Measurements from ENCODE around the gene KCNK7. TPM values are rescaled to one million over a fixed set of nuclear protein-coding genes. Genes with fewer than 3 reads are reported as not detected.

Gene KCNK7
- total RNA-seq, 1 experiment from 2014 or later: not detected

GRCh38 chr11:65629579-65629978, 34.0 kb upstream of the KCNK7 start:
- DNase-seq (ENCODE audit: extremely low read depth, low read depth): no peak

- DNase-seq (ENCODE audit: extremely low read depth, low read depth): no peak
Measured at GRCh38 chr11:65627202-65627601, 31.6 kb upstream of the KCNK7 start.

GRCh38 chr11:65625628-65626342, 30.2 kb upstream of the KCNK7 start:
- DNase-seq (ENCODE audit: extremely low read depth, low read depth): peak; percentile 38

DNA sequence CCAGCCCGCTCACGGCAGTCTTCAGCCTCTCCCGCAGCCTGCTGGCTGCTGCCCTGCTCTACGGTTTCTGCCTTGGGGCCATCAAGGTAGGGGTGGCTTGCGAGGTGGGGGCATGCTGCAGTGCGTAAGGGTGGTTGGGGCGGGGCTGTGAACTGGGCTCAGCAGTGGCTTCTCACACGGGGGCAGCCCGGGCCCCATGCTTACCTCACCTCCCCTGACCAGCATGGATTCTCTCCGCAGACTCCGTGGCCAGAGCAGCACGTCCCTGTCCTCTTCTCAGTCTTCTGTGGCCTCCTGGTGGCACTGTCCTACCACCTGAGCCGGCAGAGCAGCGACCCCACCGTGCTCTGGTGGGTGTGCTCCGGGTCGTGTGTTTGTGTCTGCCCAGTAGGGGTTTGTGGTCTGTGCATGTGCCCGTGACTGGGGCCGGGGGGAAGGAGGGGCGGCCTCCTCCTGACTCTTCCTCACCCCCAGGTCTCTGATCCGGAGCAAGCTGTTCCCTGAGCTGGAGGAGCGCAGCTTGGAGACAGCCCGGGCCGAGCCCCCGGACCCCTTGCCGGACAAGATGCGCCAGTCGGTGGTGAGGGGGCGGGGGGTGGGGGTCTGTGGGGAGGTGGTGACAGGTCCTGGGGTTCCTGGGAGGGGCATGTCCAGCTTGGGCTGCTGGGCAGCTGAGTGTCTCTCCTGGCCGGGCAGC, 29.5 kb upstream of the KCNK7 start:
- DNase-seq (ENCODE audit: extremely low read depth, low read depth): no peak

DNA sequence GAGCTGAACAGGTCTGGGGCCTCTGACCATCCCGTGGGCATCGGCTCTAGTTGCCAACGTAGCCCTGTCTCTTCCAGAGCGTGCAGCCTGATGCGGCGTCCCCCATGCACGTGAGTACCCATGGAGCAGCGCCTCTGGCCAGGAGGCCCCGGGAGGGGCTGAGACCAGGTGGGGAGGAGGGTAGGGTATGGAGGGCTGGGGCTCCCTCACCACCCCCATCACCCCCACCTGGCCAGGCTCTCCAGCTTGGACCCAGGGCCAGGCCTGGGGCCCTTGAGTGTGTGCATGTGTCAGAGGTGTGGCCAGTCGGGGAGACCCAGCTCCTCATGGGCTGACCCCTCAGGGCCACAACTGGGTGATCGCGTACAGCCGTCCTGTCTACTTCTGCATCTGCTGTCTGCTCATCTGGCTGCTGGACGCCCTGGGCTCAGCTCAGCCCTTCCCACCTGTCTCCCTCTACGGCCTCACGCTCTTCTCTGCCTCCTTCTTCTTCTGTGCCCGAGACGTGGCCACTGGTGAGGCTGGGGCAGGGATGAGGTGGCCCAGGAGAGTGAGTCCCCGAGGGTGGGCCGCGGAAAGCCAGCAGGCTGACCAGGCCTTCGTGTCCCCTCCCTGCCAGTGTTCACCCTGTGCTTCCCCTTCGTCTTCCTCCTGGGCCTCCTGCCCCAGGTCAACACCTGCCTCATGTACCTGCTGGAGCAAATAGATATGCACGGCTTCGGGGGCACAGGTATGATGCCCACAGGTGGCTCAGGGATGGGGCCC, 28.4 kb upstream of the KCNK7 start:
- DNase-seq (ENCODE audit: extremely low read depth, low read depth): no peak

DNA sequence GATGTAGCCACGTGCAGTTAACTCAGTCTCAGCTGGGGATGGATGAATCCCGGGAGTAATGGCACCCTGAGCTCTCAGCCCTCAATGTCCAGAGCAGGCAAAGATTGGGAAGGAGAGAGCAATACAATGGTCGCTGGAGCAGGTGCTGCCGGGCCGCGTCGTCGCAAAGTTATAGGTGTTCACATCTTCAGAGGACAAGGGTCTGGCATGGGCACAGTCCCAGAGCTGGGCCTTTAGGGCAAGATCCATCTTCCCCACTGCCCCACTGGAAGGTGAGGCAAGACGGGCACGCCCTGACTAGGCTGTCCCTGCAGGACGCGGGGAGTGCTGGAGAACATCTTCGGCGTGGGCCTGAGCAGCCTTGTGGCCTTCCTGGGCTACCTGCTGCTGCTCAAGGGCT, 27.6 kb upstream of the KCNK7 start:
- no peak for DNase-seq (ENCODE audit: extremely low read depth, low read depth)

DNA sequence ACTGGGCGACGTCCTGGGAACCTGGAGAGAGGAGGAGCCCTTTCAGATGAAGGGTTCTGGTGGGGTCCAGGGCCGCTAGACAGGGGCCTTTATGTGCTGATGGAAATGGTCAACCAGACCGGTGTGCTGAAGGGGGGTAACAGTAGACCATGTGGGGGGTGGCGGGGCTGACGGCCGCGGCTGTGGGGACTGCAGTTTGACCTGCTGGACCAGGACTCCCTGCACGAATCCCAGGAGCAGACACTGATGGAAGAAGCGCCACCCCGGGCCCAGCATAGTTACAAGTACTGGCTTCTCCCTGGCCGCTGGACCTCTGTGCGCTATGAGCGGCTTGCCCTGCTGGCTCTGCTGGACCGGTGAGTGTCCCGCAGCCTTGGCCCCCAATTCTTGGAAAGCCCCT, 26.4 kb upstream of the KCNK7 start:
- no peak for DNase-seq (ENCODE audit: extremely low read depth, low read depth)

GRCh38 chr11:65621460-65621859, 25.9 kb upstream of the KCNK7 start:
- no peak for DNase-seq (ENCODE audit: extremely low read depth, low read depth)

DNA sequence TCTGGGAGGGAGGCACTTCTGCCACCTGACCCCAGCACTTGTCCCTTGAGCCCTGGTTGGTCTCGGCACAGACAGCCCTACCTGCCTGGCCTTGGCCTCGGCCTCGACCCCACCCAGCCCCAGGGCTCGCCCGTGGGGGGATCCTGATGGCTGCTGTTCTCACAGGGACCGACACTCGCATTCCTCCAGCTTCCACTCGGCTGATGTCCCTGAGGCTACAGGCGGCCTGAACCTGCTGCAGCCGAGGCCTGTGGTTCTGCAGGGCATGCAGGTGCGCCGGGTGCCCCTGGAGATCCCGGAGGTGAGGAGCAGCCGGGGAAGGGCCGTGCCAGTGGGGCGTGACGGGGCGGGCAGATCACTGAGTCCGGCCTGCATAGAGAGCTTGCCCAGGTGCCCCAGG, 25.1 kb upstream of the KCNK7 start:
- no peak for DNase-seq (ENCODE audit: extremely low read depth, low read depth)

GRCh38 chr11:65619281-65619928, 23.8 kb upstream of the KCNK7 start:
- DNase-seq (ENCODE audit: extremely low read depth, low read depth): no peak

DNA sequence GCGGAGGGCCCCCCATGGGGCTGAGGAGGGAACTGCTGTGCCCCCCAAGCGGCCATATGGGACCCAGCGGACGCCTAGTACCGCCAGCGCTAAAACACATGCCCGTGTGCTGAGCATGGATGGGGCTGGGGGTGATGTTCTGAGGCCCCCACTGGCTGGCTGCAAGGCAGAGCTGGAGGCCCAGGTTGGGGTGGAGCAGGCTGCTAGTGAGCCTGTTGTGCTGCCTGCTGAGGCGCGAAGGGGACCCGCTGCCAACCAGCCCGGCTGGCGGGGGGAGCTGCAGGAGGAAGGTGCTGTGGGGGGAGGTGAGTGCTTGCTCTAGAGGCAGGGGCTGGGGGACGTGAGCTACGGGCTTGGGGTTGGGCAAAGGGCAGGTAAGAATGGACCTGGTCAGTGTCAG, 23.2 kb upstream of the KCNK7 start:
- DNase-seq (ENCODE audit: extremely low read depth, low read depth): no peak

GRCh38 chr11:65617990-65618751, 22.6 kb upstream of the KCNK7 start:
- DNase-seq (ENCODE audit: extremely low read depth, low read depth): no peak

DNA sequence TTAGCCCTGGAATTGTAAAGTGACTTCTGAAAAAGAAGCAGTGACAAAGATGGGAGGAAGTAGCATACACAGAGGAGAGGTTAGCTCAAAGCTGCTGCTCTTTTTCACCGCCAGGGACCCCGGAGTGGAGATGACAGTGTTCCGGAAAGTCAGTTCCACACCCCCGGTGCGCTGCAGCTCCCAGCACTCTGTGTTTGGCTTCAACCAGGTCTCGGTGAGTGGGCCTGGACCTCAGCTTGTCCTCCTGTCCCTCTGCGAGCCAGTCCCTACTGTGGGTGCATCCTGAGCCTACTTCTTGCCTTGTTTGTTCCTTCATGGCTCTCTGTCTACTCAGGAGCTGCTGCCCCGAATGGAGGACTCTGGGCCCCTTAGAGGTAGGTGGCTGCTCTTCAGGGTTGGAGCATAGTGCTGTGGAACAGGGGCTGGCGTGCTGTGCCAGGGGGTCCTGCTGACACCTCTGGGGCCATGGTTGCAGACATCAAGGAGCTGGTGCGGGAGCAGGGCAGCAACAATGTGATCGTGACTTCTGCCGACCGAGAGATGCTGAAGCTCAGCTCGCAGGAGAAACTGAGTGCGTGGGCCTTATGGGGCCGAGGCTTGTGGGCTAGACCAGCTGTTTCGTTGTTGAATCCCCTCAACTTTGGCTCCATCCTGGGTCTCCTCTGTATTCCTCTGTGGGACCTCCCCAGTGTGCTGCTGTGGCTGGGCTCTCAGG, 21.7 kb upstream of the KCNK7 start:
- no peak for DNase-seq (ENCODE audit: extremely low read depth, low read depth)

GRCh38 chr11:65616575-65617001, 21.0 kb upstream of the KCNK7 start:
- DNase-seq (ENCODE audit: extremely low read depth, low read depth): no peak

GRCh38 chr11:65615950-65616574, 20.5 kb upstream of the KCNK7 start:
- no peak for DNase-seq (ENCODE audit: extremely low read depth, low read depth)

DNA sequence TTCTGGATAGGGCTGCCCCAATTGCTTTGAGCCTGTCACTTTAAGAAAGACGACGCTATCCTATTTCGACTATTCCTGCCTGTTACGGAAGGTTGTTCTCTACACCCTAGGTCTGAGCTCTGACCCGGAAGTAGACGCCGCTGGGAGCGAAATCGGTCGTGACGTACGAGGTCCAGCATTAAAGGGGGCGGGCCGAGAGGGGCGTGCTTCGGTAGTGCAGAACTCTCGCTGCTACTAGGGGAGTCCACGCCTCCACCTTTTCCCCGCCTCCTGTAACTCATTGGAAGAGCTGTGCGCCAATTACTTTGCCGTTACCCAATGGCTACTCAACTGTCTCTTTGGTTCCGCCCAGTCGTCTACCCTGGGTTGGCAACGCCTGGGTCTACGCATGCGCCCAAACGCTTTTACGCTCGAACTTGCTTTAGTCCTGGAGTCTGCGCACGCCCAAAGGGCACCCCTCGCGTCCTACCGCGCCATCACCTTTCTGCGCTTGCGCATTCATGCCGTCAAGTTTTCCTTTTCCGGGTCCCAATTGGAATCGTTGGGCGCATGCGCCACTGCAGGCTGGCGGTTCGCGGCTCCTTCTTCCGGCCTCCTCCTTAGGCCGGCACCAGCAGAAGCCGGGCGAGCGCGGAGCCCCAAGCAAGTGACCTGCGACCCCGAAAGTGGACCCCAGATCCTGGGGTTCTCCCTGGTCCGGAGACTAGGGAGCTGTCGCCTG, 19.8 kb upstream of the KCNK7 start, which contains the start of gene PCNX3:
Gene PCNX3 (plus strand): TSS at position 548 of the 721 bp plus-strand sequence. CDS start 536 bp downstream, outside the sequence.
- peak; percentile 100 for DNase-seq (ENCODE audit: extremely low read depth, low read depth)

- no peak for DNase-seq (ENCODE audit: extremely low read depth, low read depth)
Measured at GRCh38 chr11:65613091-65613928, 17.7 kb upstream of the KCNK7 start.

DNA sequence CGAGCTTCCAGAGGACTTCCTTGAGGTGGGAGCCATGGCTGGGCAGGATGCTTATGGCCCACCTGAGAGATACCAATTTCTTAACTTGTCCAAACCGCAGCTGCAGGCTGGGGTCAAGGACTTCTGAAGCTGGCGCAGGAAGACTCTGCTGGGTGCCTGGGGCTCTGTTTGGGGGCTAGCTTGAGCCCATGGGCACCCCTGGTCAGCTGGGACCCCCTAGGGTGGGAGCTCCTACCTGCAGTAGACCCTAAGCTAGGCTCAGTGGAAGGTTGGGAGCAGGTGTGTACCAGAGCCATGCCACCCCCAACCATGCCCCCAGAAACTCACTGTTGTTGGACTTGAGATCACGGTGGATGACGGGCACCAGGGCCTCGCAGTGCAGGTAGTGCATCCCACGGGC, 17.1 kb upstream of the KCNK7 start:
- DNase-seq (ENCODE audit: extremely low read depth, low read depth): no peak

All from NCI-H460 (cell line).